Measurements from ENCODE around the gene CD109. TPM values are rescaled to one million over a fixed set of nuclear protein-coding genes. Genes with fewer than 3 reads are reported as not detected.

CD109 gene
- total RNA-seq, 1 donor from 2014 or later = 17.6 TPM

DNA sequence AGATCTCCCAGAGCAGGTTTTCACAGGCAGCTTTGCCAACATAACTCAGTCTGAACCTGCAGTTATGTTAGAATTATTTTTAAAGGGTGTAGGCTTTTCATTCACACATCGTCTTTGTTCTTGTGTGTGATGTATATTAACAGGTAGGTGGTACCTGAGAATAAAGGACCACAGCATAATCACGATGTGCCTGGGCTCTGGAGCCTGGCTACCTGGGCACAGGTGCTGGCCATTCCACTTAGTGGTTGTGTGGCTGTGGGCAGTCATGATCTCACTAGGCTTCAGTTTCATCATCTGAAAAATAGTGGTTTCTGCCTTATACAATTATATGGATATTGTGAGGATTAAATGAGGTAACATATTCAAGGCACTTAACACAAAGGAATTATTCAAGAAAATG is 6.4 kb downstream of the CD109 start:
- intact Hi-C loops (cut with DNase I) = no loop called here
- Histone ChIP-seq H3K36me3 (peaks cover 0 to 9% of the 10 kb centered on the region in 2 donors), H3K9me3 (no peaks in the 10 kb centered on the region), H3K4me1 (peaks cover 0 to 2% of the 10 kb centered on the region in 2 donors), H3K4me3 (no peak overlapping the region), H3K27ac (no peak overlapping the region), H3K27me3 (no peaks in the 10 kb centered on the region)
- TF ChIP-seq, protein P1, sequence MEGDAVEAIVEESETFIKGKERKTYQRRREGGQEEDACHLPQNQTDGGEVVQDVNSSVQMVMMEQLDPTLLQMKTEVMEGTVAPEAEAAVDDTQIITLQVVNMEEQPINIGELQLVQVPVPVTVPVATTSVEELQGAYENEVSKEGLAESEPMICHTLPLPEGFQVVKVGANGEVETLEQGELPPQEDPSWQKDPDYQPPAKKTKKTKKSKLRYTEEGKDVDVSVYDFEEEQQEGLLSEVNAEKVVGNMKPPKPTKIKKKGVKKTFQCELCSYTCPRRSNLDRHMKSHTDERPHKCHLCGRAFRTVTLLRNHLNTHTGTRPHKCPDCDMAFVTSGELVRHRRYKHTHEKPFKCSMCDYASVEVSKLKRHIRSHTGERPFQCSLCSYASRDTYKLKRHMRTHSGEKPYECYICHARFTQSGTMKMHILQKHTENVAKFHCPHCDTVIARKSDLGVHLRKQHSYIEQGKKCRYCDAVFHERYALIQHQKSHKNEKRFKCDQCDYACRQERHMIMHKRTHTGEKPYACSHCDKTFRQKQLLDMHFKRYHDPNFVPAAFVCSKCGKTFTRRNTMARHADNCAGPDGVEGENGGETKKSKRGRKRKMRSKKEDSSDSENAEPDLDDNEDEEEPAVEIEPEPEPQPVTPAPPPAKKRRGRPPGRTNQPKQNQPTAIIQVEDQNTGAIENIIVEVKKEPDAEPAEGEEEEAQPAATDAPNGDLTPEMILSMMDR (IDR thresholded peaks at IDR 0.05) = no peak
- DNase-seq (ENCODE audit: low spot score in 2 of 2) = no peak

DNA sequence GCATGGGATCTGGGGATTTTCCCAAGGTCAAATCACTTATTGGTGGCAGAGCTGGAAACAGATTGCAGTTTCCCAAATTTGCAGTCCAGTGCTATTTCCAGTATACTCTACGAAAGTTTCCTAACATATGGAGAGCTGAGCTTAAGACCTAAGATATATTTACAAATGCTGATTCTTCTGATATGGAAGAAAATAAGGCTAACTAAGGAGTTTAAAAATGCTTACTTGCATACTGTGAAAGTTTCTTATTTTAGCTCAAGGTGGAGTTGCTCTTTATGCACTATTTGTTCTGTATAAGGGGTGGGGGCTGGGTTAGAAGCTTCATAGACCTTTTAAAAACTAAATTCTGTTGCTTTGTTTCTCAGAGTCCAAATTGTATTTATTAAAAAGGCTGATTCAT is 7.5 kb downstream of the CD109 start:
- Histone ChIP-seq H3K4me3 (no peak overlapping the region), H3K27ac (no peak overlapping the region), H3K36me3 (peaks cover 0 to 9% of the 10 kb centered on the region in 2 donors), H3K4me1 (no peaks in the 10 kb centered on the region), H3K9me3 (no peaks in the 10 kb centered on the region), H3K27me3 (no peaks in the 10 kb centered on the region)
- intact Hi-C loops (cut with DNase I) = no loop called here
- TF ChIP-seq, protein P1 (IDR thresholded peaks at IDR 0.05) = no peak
- no peak for DNase-seq (ENCODE audit: low spot score in 2 of 2)

DNA sequence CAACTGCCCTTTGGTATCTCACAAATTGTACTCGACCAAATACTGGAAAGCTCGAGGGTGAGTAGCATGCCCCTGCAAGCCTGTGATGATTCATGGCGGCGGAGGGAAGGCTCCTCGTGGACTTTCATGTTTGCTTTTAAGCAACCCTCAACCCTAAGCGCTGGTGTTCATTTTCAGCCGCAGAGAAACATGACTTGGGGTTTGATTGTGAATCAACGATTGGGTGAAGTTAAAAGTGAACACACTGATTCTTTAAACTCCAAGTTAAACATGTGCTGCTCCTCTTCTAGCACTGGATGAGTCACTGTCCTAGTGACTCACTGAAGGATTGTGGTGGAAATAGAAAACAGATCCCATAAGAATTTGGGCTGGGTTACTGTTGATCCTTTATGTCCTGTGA is 8.3 kb downstream of the CD109 start:
- DNase-seq (ENCODE audit: low spot score in 2 of 2) = no peak
- TF ChIP-seq, protein P1 (IDR thresholded peaks at IDR 0.05) = no peak
- Histone ChIP-seq H3K4me3 (no peak overlapping the region), H3K4me1 (no peaks in the 10 kb centered on the region), H3K27ac (no peak overlapping the region), H3K27me3 (no peaks in the 10 kb centered on the region), H3K9me3 (no peaks in the 10 kb centered on the region), H3K36me3 (peaks cover 0 to 9% of the 10 kb centered on the region in 2 donors)
- intact Hi-C loops (cut with DNase I) = no loop called here

DNA sequence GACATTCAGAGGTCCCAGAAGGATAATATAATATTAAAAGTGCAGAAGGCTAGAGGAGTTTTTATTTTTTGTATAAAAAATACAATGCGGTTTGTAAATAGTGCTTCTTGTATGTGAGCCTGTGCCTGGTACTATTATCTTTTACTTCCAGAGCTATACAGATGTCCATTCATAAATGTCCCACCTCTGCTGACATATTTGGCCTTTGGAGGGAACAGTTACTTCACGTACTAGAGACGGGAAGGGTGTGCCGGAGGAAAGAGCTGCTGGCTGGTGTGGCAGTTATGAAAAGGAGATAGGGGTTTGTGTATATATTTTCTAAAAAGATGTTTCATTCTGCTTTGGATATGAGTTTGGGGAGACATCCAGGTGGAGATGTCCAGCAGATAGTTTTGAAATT is 8.8 kb downstream of the CD109 start:
- no peak for DNase-seq (ENCODE audit: low spot score in 2 of 2)
- H3K9me3 ChIP-seq = no peaks in the 10 kb centered on the region
- no peaks in the 10 kb centered on the region for H3K4me1 ChIP-seq
- H3K27ac ChIP-seq = no peak overlapping the region
- H3K4me3 ChIP-seq = no peak overlapping the region
- intact Hi-C loops (cut with DNase I) = no loop called here
- H3K36me3 ChIP-seq = peaks cover 0 to 9% of the 10 kb centered on the region in 2 donors
- no peaks in the 10 kb centered on the region for H3K27me3 ChIP-seq
- TF ChIP-seq, protein P1 (IDR thresholded peaks at IDR 0.05) = no peak

DNA sequence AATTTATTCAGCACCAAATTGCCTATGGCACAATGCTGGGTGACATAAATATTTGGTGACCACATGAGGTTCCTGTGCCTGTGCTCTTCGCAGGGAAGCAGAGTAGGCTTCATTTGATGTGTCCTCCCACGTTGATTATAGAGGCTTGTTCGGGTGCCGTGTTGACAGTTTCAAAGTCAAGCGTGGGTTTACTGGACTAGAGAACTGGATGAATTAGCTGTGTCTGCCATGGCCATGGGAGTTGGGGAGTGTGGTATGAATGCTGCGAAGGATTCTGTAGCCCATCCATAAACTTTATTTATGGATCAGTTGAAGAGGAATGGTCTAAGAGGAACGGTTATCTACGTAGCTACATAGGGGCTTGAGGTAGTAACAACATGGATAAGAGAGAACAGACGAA is 11.0 kb downstream of the CD109 start:
- H3K4me1 ChIP-seq = no peaks in the 10 kb centered on the region
- DNase-seq (ENCODE audit: low spot score in 2 of 2) = no peak
- TF ChIP-seq, protein P1 (IDR thresholded peaks at IDR 0.05) = no peak
- H3K27ac ChIP-seq = no peak overlapping the region
- no peak overlapping the region for H3K4me3 ChIP-seq
- no peaks in the 10 kb centered on the region for H3K9me3 ChIP-seq
- H3K27me3 ChIP-seq = no peaks in the 10 kb centered on the region
- intact Hi-C loops (cut with DNase I) = no loop called here
- H3K36me3 ChIP-seq = peaks cover 0 to 9% of the 10 kb centered on the region in 2 donors

DNA sequence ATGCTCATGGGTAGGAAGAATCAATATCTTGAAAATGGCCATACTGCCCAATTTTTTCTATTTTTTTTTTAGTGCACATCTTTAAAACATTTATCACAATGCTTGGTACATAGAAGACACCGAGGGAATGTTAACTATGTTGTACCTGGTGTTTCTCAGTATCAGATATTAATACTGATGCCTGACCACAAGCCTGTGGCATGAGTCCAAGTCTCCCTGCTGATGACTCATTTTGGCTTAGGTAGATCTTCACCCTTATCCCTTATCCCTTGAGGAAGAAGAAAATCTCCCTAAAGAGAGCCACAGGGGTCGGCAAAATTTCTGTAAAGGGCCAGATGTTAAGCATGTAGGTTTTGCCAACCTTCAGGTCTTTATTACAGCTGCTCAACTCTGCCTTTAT is 14.5 kb downstream of the CD109 start:
- Histone ChIP-seq H3K27me3 (no peaks in the 10 kb centered on the region), H3K27ac (no peak overlapping the region), H3K36me3 (no peaks in the 10 kb centered on the region), H3K4me1 (no peaks in the 10 kb centered on the region), H3K4me3 (no peak overlapping the region), H3K9me3 (no peaks in the 10 kb centered on the region)
- TF ChIP-seq, protein P1 (IDR thresholded peaks at IDR 0.05) = no peak
- intact Hi-C loops (cut with DNase I) = no loop called here
- no peak for DNase-seq (ENCODE audit: low spot score in 2 of 2)

All from ascending aorta (tissue), 2 donors.